ENCODE measurements around the gene CRELD1. TPM values are rescaled to one million over a fixed set of nuclear protein-coding genes. Genes with fewer than 3 reads are reported as not detected.

Gene CRELD1
- total and polyA plus RNA-seq, 4 donors: 36.1 to 88.5 (median 66.0) TPM

GRCh38 chr3:9902372-9903237 is 31.0 kb upstream of the CRELD1 start, which contains the start of gene IL17RE:
Gene IL17RE (plus strand): TSS chr3:9902848. CDS start chr3:9902933, 85 bp downstream.
- Histone ChIP-seq H3K4me1 (ENCODE audit: control insufficient read depth, insufficient read depth, low read length) (peaks cover 7% of the 10 kb centered on the region), H3K27me3 (ENCODE audit: control insufficient read depth, insufficient read depth, low read length) (no peaks in the 10 kb centered on the region), H3K4me3 (ENCODE audit: low read depth, low read length) (no peak within 1 kb of the TSS), H3K27ac (ENCODE audit: low read depth, low read length) (no peak within 1 kb of the TSS), H3K36me3 (ENCODE audit: control insufficient read depth, insufficient read depth, low read length) (no peaks in the 10 kb centered on the region), H3K9me3 (ENCODE audit: control insufficient read depth, insufficient read depth, low read length) (no peaks in the 10 kb centered on the region)
- no peak for DNase-seq (ENCODE audit: low read depth in 4 of 6, low spot score in 6 of 6)
- 39% methylated on average over 7 of the region's 13 CpGs for WGBS (ENCODE audit: insufficient coverage)

- no peaks in the 10 kb centered on the region for H3K36me3 ChIP-seq (ENCODE audit: control insufficient read depth, insufficient read depth, low read length)
- no peak overlapping the region for H3K27ac ChIP-seq (ENCODE audit: low read depth, low read length)
- H3K4me3 ChIP-seq (ENCODE audit: low read depth, low read length): no peak overlapping the region
- WGBS (ENCODE audit: insufficient coverage): 60% methylated on average over 3 of the region's 4 CpGs
- DNase-seq (ENCODE audit: low read depth in 4 of 6, low spot score in 6 of 6): no peak
- no peaks in the 10 kb centered on the region for H3K27me3 ChIP-seq (ENCODE audit: control insufficient read depth, insufficient read depth, low read length)
- no peaks in the 10 kb centered on the region for H3K9me3 ChIP-seq (ENCODE audit: control insufficient read depth, insufficient read depth, low read length)
- peaks cover 7% of the 10 kb centered on the region for H3K4me1 ChIP-seq (ENCODE audit: control insufficient read depth, insufficient read depth, low read length)
Observed at GRCh38 chr3:9903238-9903624, 30.4 kb upstream of the CRELD1 start.

DNA sequence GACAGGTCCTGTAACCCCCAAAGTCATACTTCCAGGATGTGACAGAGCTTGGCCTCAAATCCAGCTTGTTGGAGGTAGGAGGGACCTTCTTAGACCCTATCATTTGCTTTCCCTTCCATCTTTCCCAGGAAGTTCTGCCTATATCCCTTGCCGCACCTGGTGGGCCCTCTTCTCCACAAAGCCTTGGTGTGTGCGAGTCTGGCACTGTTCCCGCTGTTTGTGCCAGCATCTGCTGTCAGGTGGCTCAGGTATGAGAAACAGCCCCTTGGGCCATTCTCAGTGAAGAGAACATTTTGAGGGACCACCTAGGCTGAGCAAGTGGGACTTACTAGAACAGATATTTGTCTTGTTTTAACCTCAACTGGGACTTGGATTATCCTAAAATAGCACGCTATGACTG is 29.7 kb upstream of the CRELD1 start:
- Histone ChIP-seq H3K36me3 (ENCODE audit: control insufficient read depth, insufficient read depth, low read length) (no peaks in the 10 kb centered on the region), H3K27me3 (ENCODE audit: control insufficient read depth, insufficient read depth, low read length) (no peaks in the 10 kb centered on the region), H3K9me3 (ENCODE audit: control insufficient read depth, insufficient read depth, low read length) (no peaks in the 10 kb centered on the region), H3K27ac (ENCODE audit: low read depth, low read length) (no peak overlapping the region), H3K4me1 (ENCODE audit: control insufficient read depth, insufficient read depth, low read length) (peaks cover 7% of the 10 kb centered on the region), H3K4me3 (ENCODE audit: low read depth, low read length) (no peak overlapping the region)
- WGBS (ENCODE audit: insufficient coverage): 80% methylated on average over 3 of the region's 4 CpGs
- no peak for DNase-seq (ENCODE audit: low read depth in 4 of 6, low spot score in 6 of 6)

DNA sequence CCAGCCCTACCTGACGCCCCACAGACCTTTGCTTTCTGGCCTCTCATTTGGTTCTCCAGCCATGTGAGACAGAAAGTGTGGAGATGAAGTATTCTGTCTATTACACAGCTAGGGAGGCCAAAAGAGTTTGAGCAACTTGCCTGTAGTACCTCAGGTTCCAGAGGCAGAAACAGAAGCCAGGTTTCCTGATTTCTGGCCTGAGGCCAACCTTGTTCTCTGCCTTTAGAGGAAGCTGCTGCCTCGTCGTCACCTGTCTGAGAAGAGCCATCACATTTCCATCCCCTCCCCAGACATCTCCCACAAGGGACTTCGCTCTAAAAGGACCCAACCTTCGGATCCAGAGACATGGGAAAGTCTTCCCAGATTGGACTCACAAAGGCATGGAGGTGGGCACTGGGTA is 27.2 kb upstream of the CRELD1 start:
- no peak overlapping the region for H3K4me3 ChIP-seq (ENCODE audit: low read depth, low read length)
- no peaks in the 10 kb centered on the region for H3K36me3 ChIP-seq (ENCODE audit: control insufficient read depth, insufficient read depth, low read length)
- H3K27ac ChIP-seq (ENCODE audit: low read depth, low read length): no peak overlapping the region
- peaks cover 7% of the 10 kb centered on the region for H3K4me1 ChIP-seq (ENCODE audit: control insufficient read depth, insufficient read depth, low read length)
- H3K9me3 ChIP-seq (ENCODE audit: control insufficient read depth, insufficient read depth, low read length): no peaks in the 10 kb centered on the region
- no peak for DNase-seq (ENCODE audit: low read depth in 4 of 6, low spot score in 6 of 6)
- H3K27me3 ChIP-seq (ENCODE audit: control insufficient read depth, insufficient read depth, low read length): no peaks in the 10 kb centered on the region
- 83% methylated on average over 3 of the region's 5 CpGs for WGBS (ENCODE audit: insufficient coverage)

- 100% methylated on average over 2 of the region's 3 CpGs for WGBS (ENCODE audit: insufficient coverage)
- no peak overlapping the region for H3K4me3 ChIP-seq (ENCODE audit: low read depth, low read length)
- no peaks in the 10 kb centered on the region for H3K4me1 ChIP-seq (ENCODE audit: control insufficient read depth, insufficient read depth, low read length)
- no peak for DNase-seq (ENCODE audit: low read depth in 4 of 6, low spot score in 6 of 6)
- H3K27me3 ChIP-seq (ENCODE audit: control insufficient read depth, insufficient read depth, low read length): no peaks in the 10 kb centered on the region
- no peaks in the 10 kb centered on the region for H3K9me3 ChIP-seq (ENCODE audit: control insufficient read depth, insufficient read depth, low read length)
- no peak overlapping the region for H3K27ac ChIP-seq (ENCODE audit: low read depth, low read length)
- no peaks in the 10 kb centered on the region for H3K36me3 ChIP-seq (ENCODE audit: control insufficient read depth, insufficient read depth, low read length)
Observed at GRCh38 chr3:9908286-9908685, 25.3 kb upstream of the CRELD1 start.

DNA sequence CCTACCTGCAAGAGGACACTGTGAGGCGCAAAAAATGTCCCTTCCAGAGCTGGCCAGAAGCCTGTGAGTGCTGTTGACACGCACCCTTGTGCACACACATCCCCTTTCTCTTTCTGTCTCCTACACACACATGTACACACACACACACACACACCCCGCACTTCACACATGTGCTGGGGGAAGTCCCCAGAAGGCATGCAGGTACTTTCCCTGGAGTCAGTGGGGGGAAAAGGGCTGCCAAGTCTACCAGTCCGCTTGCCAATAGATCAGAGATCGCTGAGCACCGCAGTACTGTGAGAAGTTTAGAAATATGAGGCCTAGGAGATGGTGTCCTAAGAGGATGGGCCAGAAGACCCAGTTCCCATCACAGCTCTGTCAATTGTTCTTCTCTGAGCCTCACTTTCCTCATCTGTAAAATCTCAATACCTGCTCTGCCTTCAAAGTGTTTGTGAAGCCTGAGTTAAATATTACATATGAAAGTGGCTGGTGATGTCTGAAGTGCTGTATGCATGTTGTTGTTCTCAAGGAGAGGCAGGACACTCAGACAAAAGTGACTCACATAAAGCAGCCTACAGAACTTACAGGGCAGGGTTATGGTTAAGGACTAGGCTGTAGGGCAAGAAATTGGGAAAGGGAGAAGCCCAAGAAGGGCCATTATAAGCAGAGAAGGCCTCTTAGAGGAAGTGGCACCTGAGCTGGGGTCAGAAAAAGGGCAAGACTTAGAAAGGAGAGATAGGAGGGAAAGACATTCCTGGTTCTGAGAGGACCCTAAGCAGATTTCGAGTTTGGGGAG is 24.2 kb upstream of the CRELD1 start:
- H3K4me3 ChIP-seq (ENCODE audit: low read depth, low read length): no peak overlapping the region
- no peak for DNase-seq (ENCODE audit: low read depth in 4 of 6, low spot score in 6 of 6)
- 92% methylated on average over 4 of the region's 7 CpGs for WGBS (ENCODE audit: insufficient coverage)
- H3K36me3 ChIP-seq (ENCODE audit: control insufficient read depth, insufficient read depth, low read length): no peaks in the 10 kb centered on the region
- peaks cover 4% of the 10 kb centered on the region for H3K4me1 ChIP-seq (ENCODE audit: control insufficient read depth, insufficient read depth, low read length)
- no peaks in the 10 kb centered on the region for H3K9me3 ChIP-seq (ENCODE audit: control insufficient read depth, insufficient read depth, low read length)
- no peak overlapping the region for H3K27ac ChIP-seq (ENCODE audit: low read depth, low read length)
- H3K27me3 ChIP-seq (ENCODE audit: control insufficient read depth, insufficient read depth, low read length): no peaks in the 10 kb centered on the region

GRCh38 chr3:9911863-9912262 is 21.8 kb upstream of the CRELD1 start:
- Histone ChIP-seq H3K36me3 (ENCODE audit: control insufficient read depth, insufficient read depth, low read length) (no peaks in the 10 kb centered on the region), H3K9me3 (ENCODE audit: control insufficient read depth, insufficient read depth, low read length) (no peaks in the 10 kb centered on the region), H3K4me3 (ENCODE audit: low read depth, low read length) (no peak overlapping the region), H3K27me3 (ENCODE audit: control insufficient read depth, insufficient read depth, low read length) (no peaks in the 10 kb centered on the region), H3K4me1 (ENCODE audit: control insufficient read depth, insufficient read depth, low read length) (peaks cover 23% of the 10 kb centered on the region), H3K27ac (ENCODE audit: low read depth, low read length) (no peak overlapping the region)
- WGBS (ENCODE audit: insufficient coverage): 61% methylated on average over 5 of the region's 8 CpGs
- no peak for DNase-seq (ENCODE audit: low read depth in 4 of 6, low spot score in 6 of 6)

GRCh38 chr3:9912294-9912935 is 21.2 kb upstream of the CRELD1 start:
- H3K36me3 ChIP-seq (ENCODE audit: control insufficient read depth, insufficient read depth, low read length): no peaks in the 10 kb centered on the region
- DNase-seq (ENCODE audit: low read depth in 4 of 6, low spot score in 6 of 6): no peak
- H3K4me1 ChIP-seq (ENCODE audit: control insufficient read depth, insufficient read depth, low read length): peaks cover 29% of the 10 kb centered on the region
- 75% methylated on average over 6 of the region's 7 CpGs for WGBS (ENCODE audit: insufficient coverage)
- H3K9me3 ChIP-seq (ENCODE audit: control insufficient read depth, insufficient read depth, low read length): no peaks in the 10 kb centered on the region
- H3K4me3 ChIP-seq (ENCODE audit: low read depth, low read length): no peak overlapping the region
- no peak overlapping the region for H3K27ac ChIP-seq (ENCODE audit: low read depth, low read length)
- H3K27me3 ChIP-seq (ENCODE audit: control insufficient read depth, insufficient read depth, low read length): no peaks in the 10 kb centered on the region

DNA sequence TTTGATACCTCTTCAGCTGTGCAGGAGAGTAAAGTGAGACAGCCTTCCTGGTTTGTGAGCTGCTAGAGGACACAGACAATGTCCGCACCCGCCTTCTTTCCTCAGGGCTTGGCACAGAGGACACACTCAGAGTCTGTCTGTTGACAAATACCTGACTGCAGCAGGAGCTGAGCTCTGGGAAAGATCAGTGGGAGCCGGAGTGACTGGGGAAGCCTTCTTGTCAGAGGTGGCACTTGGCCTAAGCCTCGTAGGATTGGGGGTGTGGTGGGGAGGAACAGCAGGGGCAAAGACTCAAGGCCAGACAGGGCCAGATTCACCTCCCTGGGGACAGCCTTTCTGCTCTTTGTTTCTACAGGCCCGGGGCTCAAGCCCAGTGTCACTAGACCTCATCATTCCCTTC is 20.0 kb upstream of the CRELD1 start:
- Histone ChIP-seq H3K4me1 (ENCODE audit: control insufficient read depth, insufficient read depth, low read length) (peaks cover 37% of the 10 kb centered on the region), H3K27ac (ENCODE audit: low read depth, low read length) (no peak overlapping the region)
- WGBS (ENCODE audit: insufficient coverage): 88% methylated on average over 4 of the region's 5 CpGs

More for the DNA sequence above, 20.0 kb upstream of the CRELD1 start:
- H3K36me3 ChIP-seq (ENCODE audit: control insufficient read depth, insufficient read depth, low read length): peaks cover 3% of the 10 kb centered on the region
- no peaks in the 10 kb centered on the region for H3K27me3 ChIP-seq (ENCODE audit: control insufficient read depth, insufficient read depth, low read length)
- no peak overlapping the region for H3K4me3 ChIP-seq (ENCODE audit: low read depth, low read length)
- no peak for DNase-seq (ENCODE audit: low read depth in 4 of 6, low spot score in 6 of 6)
- H3K9me3 ChIP-seq (ENCODE audit: control insufficient read depth, insufficient read depth, low read length): no peaks in the 10 kb centered on the region
